ENCODE results near the gene OR51B5. TPM values are rescaled to one million over a fixed set of nuclear protein-coding genes. Genes with fewer than 3 reads are reported as not detected.

The OR51B5 gene
- total RNA-seq (not detected), polyA plus RNA-seq (not detected)

GRCh38 chr11:5343474-5344335 lies at the start of gene OR51B5:
Gene OR51B5 (minus strand): TSS chr11:5343524. CDS start chr11:5343524, 0 bp downstream.
- no peak within 1 kb of the TSS for H3K4me3 Mint-ChIP-seq
- H3K9me3 Mint-ChIP-seq = peaks cover 0 to 2% (median 0%) of the 10 kb centered on the region in 5 donors
- peaks cover 0 to 14% of the 10 kb centered on the region in 2 donors for H3K27me3 Mint-ChIP-seq
- Histone ChIP-seq H3K27ac (ENCODE audit: low read depth, low read length) (no peak within 1 kb of the TSS), H3K4me3 (ENCODE audit: low read length) (no peak within 1 kb of the TSS), H3K4me1 (ENCODE audit: insufficient read depth, low read length) (no peaks in the 10 kb centered on the region), H3K27me3 (ENCODE audit: insufficient read depth, low read length, poor library complexity, severe bottlenecking) (no peaks in the 10 kb centered on the region), H3K9me3 (ENCODE audit: low read length) (no peaks in the 10 kb centered on the region), H3K36me3 (ENCODE audit: insufficient read depth, low read length) (no peaks in the 10 kb centered on the region)
- H3K4me1 Mint-ChIP-seq = no peaks in the 10 kb centered on the region
- H3K27ac Mint-ChIP-seq = no peak within 1 kb of the TSS
- POLR2A ChIA-PET = no interaction called here
- CTCF ChIA-PET = no interaction called here
- no peak for DNase-seq
- no peaks in the 10 kb centered on the region for H3K36me3 Mint-ChIP-seq

GRCh38 chr11:5390210-5390609 lies 46.9 kb upstream of the OR51B5 start:
- POLR2A ChIA-PET = no interaction called here
- H3K4me3 Mint-ChIP-seq = no peak overlapping the region
- CTCF ChIA-PET = no interaction called here
- H3K27ac ChIP-seq (ENCODE audit: low read depth, low read length) = no peak overlapping the region
- H3K9me3 ChIP-seq (ENCODE audit: low read length) = no peaks in the 10 kb centered on the region
- peaks cover 0 to under 1% of the 10 kb centered on the region in 2 donors for H3K27me3 Mint-ChIP-seq
- H3K4me3 ChIP-seq (ENCODE audit: low read length) = no peak overlapping the region
- H3K36me3 ChIP-seq (ENCODE audit: insufficient read depth, low read length) = no peaks in the 10 kb centered on the region
- no peak for DNase-seq
- no peaks in the 10 kb centered on the region for H3K4me1 ChIP-seq (ENCODE audit: insufficient read depth, low read length)
- H3K4me1 Mint-ChIP-seq = no peaks in the 10 kb centered on the region
- H3K9me3 Mint-ChIP-seq = no peaks in the 10 kb centered on the region
- no peaks in the 10 kb centered on the region for H3K36me3 Mint-ChIP-seq
- H3K27ac Mint-ChIP-seq = no peak overlapping the region
- H3K27me3 ChIP-seq (ENCODE audit: insufficient read depth, low read length, poor library complexity, severe bottlenecking) = no peaks in the 10 kb centered on the region

GRCh38 chr11:5384335-5384734 lies 41.0 kb upstream of the OR51B5 start:
- Histone ChIP-seq H3K27me3 (ENCODE audit: insufficient read depth, low read length, poor library complexity, severe bottlenecking) (no peaks in the 10 kb centered on the region), H3K9me3 (ENCODE audit: low read length) (no peaks in the 10 kb centered on the region), H3K4me1 (ENCODE audit: insufficient read depth, low read length) (no peaks in the 10 kb centered on the region), H3K36me3 (ENCODE audit: insufficient read depth, low read length) (no peaks in the 10 kb centered on the region), H3K4me3 (ENCODE audit: low read length) (no peak overlapping the region), H3K27ac (ENCODE audit: low read depth, low read length) (no peak overlapping the region)
- Mint-ChIP-seq H3K27ac (no peak overlapping the region), H3K4me3 (no peak overlapping the region), H3K36me3 (no peaks in the 10 kb centered on the region), H3K9me3 (no peaks in the 10 kb centered on the region), H3K4me1 (no peaks in the 10 kb centered on the region), H3K27me3 (peaks cover 4 to 5% of the 10 kb centered on the region in 2 donors)
- ChIA-PET CTCF (no interaction called here), POLR2A (no interaction called here)
- no peak for DNase-seq

- no peak within 1 kb of the TSS for H3K4me3 ChIP-seq (ENCODE audit: low read length)
- H3K36me3 ChIP-seq (ENCODE audit: insufficient read depth, low read length) = no peaks in the 10 kb centered on the region
- no peak for DNase-seq
- no peaks in the 10 kb centered on the region for H3K4me1 ChIP-seq (ENCODE audit: insufficient read depth, low read length)
- Mint-ChIP-seq H3K27me3 (peaks cover 4 to 5% of the 10 kb centered on the region in 2 donors), H3K9me3 (no peaks in the 10 kb centered on the region), H3K36me3 (no peaks in the 10 kb centered on the region), H3K4me1 (no peaks in the 10 kb centered on the region), H3K27ac (no peak within 1 kb of the TSS), H3K4me3 (no peak within 1 kb of the TSS)
- H3K9me3 ChIP-seq (ENCODE audit: low read length) = no peaks in the 10 kb centered on the region
- H3K27ac ChIP-seq (ENCODE audit: low read depth, low read length) = no peak within 1 kb of the TSS
- no peaks in the 10 kb centered on the region for H3K27me3 ChIP-seq (ENCODE audit: insufficient read depth, low read length, poor library complexity, severe bottlenecking)
- POLR2A ChIA-PET = no interaction called here
- CTCF ChIA-PET = no interaction called here
These were observed 40.3 kb upstream of the OR51B5 start, which contains the start of gene OR51M1 for GRCh38 chr11:5383576-5383975. Gene OR51M1 (plus strand): TSS chr11:5383812. CDS start chr11:5389399, 5,587 bp downstream.

- no peak overlapping the region for H3K27ac ChIP-seq (ENCODE audit: low read depth, low read length)
These were observed 37.5 kb upstream of the OR51B5 start for GRCh38 chr11:5380740-5381342.

GRCh38 chr11:5369789-5370188 lies 26.5 kb upstream of the OR51B5 start:
- H3K9me3 Mint-ChIP-seq = peaks cover 0 to 9% (median 0%) of the 10 kb centered on the region in 5 donors
- ChIA-PET CTCF (no interaction called here), POLR2A (no interaction called here)
- H3K4me3 Mint-ChIP-seq = no peak overlapping the region
- H3K27me3 ChIP-seq (ENCODE audit: insufficient read depth, low read length, poor library complexity, severe bottlenecking) = no peaks in the 10 kb centered on the region
- H3K27ac ChIP-seq (ENCODE audit: low read depth, low read length) = no peak overlapping the region
- no peaks in the 10 kb centered on the region for H3K4me1 ChIP-seq (ENCODE audit: insufficient read depth, low read length)
- no peak for DNase-seq
- no peak overlapping the region for H3K27ac Mint-ChIP-seq
- H3K27me3 Mint-ChIP-seq = peaks cover 2 to 18% of the 10 kb centered on the region in 2 donors
- H3K4me3 ChIP-seq (ENCODE audit: low read length) = no peak overlapping the region
- H3K36me3 Mint-ChIP-seq = no peaks in the 10 kb centered on the region
- H3K9me3 ChIP-seq (ENCODE audit: low read length) = no peaks in the 10 kb centered on the region
- H3K4me1 Mint-ChIP-seq = no peaks in the 10 kb centered on the region
- H3K36me3 ChIP-seq (ENCODE audit: insufficient read depth, low read length) = no peaks in the 10 kb centered on the region

More at GRCh38 chr11:5380740-5381342, 37.5 kb upstream of the OR51B5 start:
- Mint-ChIP-seq H3K4me3 (no peak overlapping the region), H3K27me3 (peaks cover 4 to 5% of the 10 kb centered on the region in 2 donors), H3K36me3 (no peaks in the 10 kb centered on the region), H3K4me1 (no peaks in the 10 kb centered on the region), H3K9me3 (no peaks in the 10 kb centered on the region), H3K27ac (no peak overlapping the region)
- H3K27me3 ChIP-seq (ENCODE audit: insufficient read depth, low read length, poor library complexity, severe bottlenecking) = no peaks in the 10 kb centered on the region
- CTCF ChIA-PET = interaction anchor here (1.1 kb wide), 1 partner anchor 8 kb away, joined by 3 read pairs; no protein-coding TSS in a partner anchor
- no peak for DNase-seq
- POLR2A ChIA-PET = no interaction called here
- no peaks in the 10 kb centered on the region for H3K4me1 ChIP-seq (ENCODE audit: insufficient read depth, low read length)
- H3K9me3 ChIP-seq (ENCODE audit: low read length) = no peaks in the 10 kb centered on the region
- H3K4me3 ChIP-seq (ENCODE audit: low read length) = no peak overlapping the region
- H3K36me3 ChIP-seq (ENCODE audit: insufficient read depth, low read length) = no peaks in the 10 kb centered on the region

- no peaks in the 10 kb centered on the region for H3K36me3 Mint-ChIP-seq
- H3K27ac Mint-ChIP-seq = no peak overlapping the region
- peaks cover 2 to 18% of the 10 kb centered on the region in 2 donors for H3K27me3 Mint-ChIP-seq
- H3K4me3 ChIP-seq (ENCODE audit: low read length) = no peak overlapping the region
- no peaks in the 10 kb centered on the region for H3K4me1 Mint-ChIP-seq
- no peaks in the 10 kb centered on the region for H3K36me3 ChIP-seq (ENCODE audit: insufficient read depth, low read length)
- no peaks in the 10 kb centered on the region for H3K27me3 ChIP-seq (ENCODE audit: insufficient read depth, low read length, poor library complexity, severe bottlenecking)
- H3K9me3 Mint-ChIP-seq = peaks cover 0 to 9% (median 0%) of the 10 kb centered on the region in 5 donors
- H3K4me3 Mint-ChIP-seq = no peak overlapping the region
- H3K27ac ChIP-seq (ENCODE audit: low read depth, low read length) = no peak overlapping the region
- CTCF ChIA-PET = no interaction called here
- POLR2A ChIA-PET = no interaction called here
- no peaks in the 10 kb centered on the region for H3K9me3 ChIP-seq (ENCODE audit: low read length)
- H3K4me1 ChIP-seq (ENCODE audit: insufficient read depth, low read length) = no peaks in the 10 kb centered on the region
- DNase-seq = no peak
These were observed 25.2 kb upstream of the OR51B5 start for GRCh38 chr11:5368502-5369043.

GRCh38 chr11:5367448-5368074 lies 24.2 kb upstream of the OR51B5 start:
- Mint-ChIP-seq H3K27me3 (peaks cover 2 to 10% of the 10 kb centered on the region in 2 donors), H3K36me3 (no peaks in the 10 kb centered on the region), H3K9me3 (peaks cover 0 to 3% (median 0%) of the 10 kb centered on the region in 5 donors), H3K4me3 (no peak overlapping the region), H3K27ac (no peak overlapping the region), H3K4me1 (no peaks in the 10 kb centered on the region)
- no peak overlapping the region for H3K27ac ChIP-seq (ENCODE audit: low read depth, low read length)
- POLR2A ChIA-PET = no interaction called here
- no peaks in the 10 kb centered on the region for H3K27me3 ChIP-seq (ENCODE audit: insufficient read depth, low read length, poor library complexity, severe bottlenecking)
- H3K36me3 ChIP-seq (ENCODE audit: insufficient read depth, low read length) = no peaks in the 10 kb centered on the region
- no peaks in the 10 kb centered on the region for H3K9me3 ChIP-seq (ENCODE audit: low read length)
- no peak overlapping the region for H3K4me3 ChIP-seq (ENCODE audit: low read length)
- CTCF ChIA-PET = no interaction called here
- no peak for DNase-seq
- H3K4me1 ChIP-seq (ENCODE audit: insufficient read depth, low read length) = no peaks in the 10 kb centered on the region
